GM19455 (cell line): ENCODE results near the gene LSM3.

Source experiments
- ATAC-seq: cut with Tn5 transposase; IDR thresholded peaks from one replicate; pipeline ENCODE4 v1.9.1; 2021; ENCODE audit not compliant: unreplicated experiment

LSM3 gene

DNA sequence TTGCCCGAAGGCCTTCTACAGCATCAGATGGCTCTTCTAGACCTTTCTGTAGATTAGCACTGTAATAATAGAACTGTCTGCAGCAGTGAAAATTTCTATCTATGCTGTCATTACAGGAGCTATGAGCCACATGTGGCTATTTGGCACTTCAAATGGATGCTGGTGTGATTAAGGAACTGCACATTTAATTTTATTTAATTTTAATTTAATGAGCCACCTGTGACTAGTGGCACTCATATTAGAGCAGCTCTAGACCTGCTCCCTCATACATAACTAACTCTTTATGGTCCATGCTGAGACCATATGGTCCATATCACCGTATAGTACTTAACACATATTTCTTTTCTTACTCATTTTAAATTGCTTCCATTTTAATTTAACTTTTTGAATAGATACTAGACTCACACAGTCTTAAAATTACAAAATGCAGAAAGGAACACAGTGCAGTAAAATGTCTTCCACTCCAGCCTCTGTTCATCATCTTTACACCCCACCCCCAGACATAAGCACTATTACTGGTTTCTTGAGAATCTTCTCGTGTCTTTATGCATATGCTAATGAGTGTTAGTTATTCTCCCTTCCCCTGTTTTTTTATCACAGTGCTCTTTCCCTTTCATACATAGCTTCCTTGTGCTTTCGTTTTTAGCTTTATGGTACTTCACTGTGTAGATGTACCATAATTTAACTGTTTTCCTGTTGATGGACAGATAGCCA is 9.6 kb downstream of the LSM3 start:
- ATAC-seq, result no peak

DNA sequence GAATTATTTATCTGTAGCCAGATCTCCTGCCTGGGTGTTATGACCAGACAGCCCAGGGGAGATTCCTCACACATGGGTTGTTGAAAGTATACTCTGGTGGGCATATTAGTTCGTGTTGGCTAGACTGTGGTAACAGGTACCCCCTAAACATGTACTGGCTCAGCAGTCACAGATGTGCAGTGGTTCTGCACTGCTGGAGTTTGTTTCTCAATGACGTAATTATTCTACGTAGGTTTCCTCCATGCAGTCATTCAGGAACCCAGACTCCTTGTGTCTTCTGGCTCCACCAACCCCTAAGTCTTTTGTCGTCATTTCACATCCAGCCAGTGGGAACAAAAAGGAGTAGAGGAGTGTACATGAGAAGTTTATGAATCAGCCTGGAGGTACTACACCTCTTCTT is 16.2 kb downstream of the LSM3 start:
- ATAC-seq, result no peak

- no peak for ATAC-seq
These were observed 21.0 kb downstream of the LSM3 start for GRCh38 chr3:14199641-14200040.

DNA sequence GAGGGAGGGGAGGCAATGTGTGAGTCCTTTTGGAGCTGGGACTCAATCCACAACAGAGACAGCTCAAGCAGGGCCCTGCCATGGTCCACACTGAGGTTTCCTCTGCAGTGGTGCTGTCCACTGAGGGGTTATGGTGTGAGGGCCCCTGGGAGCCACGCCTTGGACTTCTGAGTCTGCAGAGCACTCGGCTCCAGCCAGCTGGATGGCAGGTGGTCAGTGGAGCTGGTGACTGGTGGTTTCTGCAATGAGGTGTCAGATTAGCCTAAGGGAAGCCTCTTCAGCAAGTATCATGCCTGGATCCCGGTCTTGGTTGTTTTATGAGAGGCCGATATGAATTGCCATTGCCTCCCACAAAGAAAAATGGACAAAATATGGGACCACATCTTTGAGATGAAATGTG is 21.7 kb downstream of the LSM3 start:
- no peak for ATAC-seq

GRCh38 chr3:14200841-14201240 is 22.2 kb downstream of the LSM3 start:
- no peak for ATAC-seq

GRCh38 chr3:14201940-14202684 is 23.5 kb downstream of the LSM3 start:
- ATAC-seq, result no peak

GRCh38 chr3:14202874-14203520 is 24.4 kb downstream of the LSM3 start:
- no peak for ATAC-seq

GRCh38 chr3:14203521-14204079 is 25.0 kb downstream of the LSM3 start:
- no peak for ATAC-seq

- no peak for ATAC-seq
These were observed 26.1 kb downstream of the LSM3 start for GRCh38 chr3:14204515-14205284.

- ATAC-seq, result no peak
These were observed 28.0 kb downstream of the LSM3 start for GRCh38 chr3:14206548-14207177.

- no peak for ATAC-seq
These were observed 29.6 kb downstream of the LSM3 start for GRCh38 chr3:14208168-14208567.

DNA sequence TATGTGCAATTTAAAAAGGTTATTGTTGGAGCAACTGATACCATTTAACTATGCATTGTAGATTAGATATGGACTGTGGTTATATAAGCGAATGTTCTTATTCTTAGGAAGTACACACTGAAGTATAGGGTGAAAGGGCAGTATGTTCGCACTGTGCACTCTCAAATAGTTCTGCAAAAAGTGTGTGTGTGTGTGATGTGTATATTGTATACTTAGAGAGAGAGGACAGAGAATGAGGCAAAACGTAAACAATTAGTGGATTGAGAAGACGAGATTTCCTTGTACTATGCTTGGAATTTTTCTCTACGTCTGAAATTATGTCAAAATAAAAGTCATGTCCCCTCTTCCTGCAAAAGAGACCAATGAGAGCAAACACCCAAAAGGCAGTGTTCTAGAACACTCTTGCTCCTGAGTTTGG is 30.4 kb downstream of the LSM3 start:
- no peak for ATAC-seq

GRCh38 chr3:14209581-14210289 is 31.1 kb downstream of the LSM3 start:
- no peak for ATAC-seq

DNA sequence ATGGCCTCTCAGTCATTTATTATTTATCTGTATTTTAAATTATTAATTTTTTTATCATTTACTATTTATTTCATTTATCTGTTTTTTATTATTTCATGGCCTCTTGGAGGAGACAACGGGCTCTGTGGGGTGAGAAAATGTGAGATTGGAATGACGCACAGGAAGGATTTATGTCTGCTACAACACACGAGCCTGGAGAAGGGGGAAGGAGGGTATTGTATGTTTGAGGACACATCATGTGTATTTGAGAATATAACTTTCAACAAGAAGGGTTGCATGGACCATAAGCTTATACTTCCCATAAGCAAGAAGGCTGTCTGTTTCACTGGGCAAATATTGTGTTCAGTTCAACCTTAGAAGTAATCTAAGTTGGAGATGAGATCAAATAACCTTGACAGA is 31.7 kb downstream of the LSM3 start:
- no peak for ATAC-seq

DNA sequence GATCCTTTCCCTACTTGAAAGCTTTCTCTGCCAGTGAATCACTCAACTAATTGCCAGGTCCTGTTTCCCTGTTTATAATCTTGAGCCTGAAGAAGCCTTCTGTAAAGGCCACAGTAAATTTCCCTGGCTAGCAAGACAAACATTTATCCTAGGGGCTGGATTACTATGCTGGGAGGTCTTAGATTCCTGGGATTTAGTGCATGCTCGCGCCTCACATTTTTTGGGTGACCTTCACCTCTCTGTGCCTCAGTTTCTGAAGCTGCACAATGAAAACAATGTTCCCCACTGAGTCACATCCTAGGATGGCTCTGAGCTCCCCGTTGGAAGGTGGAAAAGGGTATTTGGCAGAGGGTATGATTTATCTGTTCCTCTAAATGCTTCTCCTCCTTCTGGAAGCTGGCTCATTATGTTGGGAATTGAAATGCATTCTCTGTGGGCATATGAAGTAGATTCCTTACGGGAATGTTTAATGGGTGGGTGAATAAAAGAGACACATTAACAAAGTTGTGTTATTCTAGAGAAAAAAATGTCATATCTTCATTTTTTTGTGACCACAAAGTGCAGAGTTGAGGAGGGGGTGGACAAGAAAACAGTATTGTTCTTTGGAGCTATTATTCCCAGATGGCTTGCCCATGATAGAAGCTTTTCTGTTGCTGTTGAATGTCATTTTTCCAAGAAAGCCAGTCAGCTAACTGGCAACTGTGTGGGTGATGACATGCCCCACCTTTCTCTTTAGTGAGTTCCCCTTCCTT is 32.4 kb downstream of the LSM3 start:
- ATAC-seq, result no peak

DNA sequence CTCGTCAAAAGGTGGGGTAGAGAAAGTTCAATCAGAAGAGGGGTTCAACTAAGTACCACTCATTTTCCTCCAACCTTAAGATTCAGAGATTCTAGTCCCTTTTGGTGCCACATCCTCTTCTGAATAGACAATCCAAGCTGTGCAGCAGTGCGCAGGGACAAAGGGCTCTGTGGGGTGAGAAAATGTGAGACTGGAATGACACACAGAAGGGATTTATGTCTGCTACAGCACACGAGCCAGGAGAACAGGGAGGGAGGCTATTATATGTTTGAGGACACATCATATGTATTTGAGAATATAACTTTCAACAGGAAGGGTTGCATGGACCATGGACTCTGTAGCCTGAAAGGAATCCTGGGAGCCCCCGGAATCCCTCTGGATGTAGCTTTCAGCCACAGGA is 33.0 kb downstream of the LSM3 start:
- no peak for ATAC-seq

- no peak for ATAC-seq
These were observed 33.4 kb downstream of the LSM3 start for GRCh38 chr3:14212032-14212431.

DNA sequence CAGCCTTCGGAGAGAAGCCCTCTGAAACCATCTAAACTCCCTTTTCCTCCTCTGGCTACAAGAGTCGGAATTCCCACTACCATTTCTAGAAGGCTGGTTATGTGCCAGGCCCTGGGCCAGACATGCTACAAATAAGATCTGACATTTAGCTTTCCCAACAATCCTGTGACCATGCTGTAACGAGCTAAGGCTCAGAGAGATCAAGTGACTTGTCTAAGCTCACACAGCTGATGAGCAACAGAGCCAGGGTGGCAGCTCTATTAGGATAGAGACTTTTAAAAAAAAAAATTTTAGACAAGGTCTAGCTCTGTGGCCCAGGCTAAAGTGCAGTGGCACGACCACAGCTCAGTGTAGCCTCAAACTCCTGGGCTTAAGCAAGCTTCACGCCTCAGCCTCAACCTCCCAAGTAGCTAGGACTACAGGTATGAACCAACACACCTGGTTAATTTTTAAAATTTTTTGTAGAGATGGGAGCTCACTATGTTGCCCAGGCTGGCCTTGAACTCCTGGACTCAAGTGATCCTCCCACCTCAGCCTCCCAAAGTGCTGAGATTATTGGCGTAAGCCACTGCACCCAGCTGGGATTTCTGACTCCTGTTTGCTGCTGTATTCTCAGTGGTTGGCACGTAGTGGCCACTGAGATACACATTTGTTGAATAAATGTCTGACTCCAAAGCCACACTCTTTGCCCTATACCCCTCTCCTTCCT is 34.6 kb downstream of the LSM3 start:
- no peak for ATAC-seq

- ATAC-seq, result no peak
These were observed 36.1 kb downstream of the LSM3 start for GRCh38 chr3:14214764-14215163.
